Measurements from ENCODE around the gene TCF3. TPM values are rescaled to one million over a fixed set of nuclear protein-coding genes. Genes with fewer than 3 reads are reported as not detected.

TCF3 gene
- total RNA-seq: 10 to 100 TPM; 11.0 to 30.1 (median 15.9) TPM
- long read RNA-seq, partial matches to known transcripts: 0 of 1 reads
- long read RNA-seq, other reads (novel, unspliced or antisense): 1 of 1 reads

GRCh38 chr19:1652471-1653299, at the start of gene TCF3:
TSS of gene TCF3 (minus strand) at chr19:1652615. CDS start at chr19:1650248, 2,367 bp downstream.
- Histone ChIP-seq H3K27ac (peak within 1 kb of the TSS; percentile 100), H3K9me3 (no peaks in the 10 kb centered on the region), H3K4me3 (peak within 1 kb of the TSS; percentile 63 to 84 (median 81)), H3K36me3 (no peaks in the 10 kb centered on the region), H3K27me3 (no peaks in the 10 kb centered on the region), H3K4me1 (peaks cover 0 to 4% (median 0%) of the 10 kb centered on the region in 4 donors)
- DNase-seq (peak; percentile 97 to 98 (median 98)), ATAC-seq (peak; percentile 97 to 98 (median 98))
- TF ChIP-seq POLR2A (IDR thresholded peaks at IDR 0.05): peak; percentile 77
- TF ChIP-seq CTCF (IDR thresholded peaks at IDR 0.05): no peak
- intact Hi-C loops (cut with DNase I): no loop called here
- 0% methylated on average over 1 of the region's 107 CpGs for WGBS (ENCODE audit: insufficient coverage, low coverage, low lambda C conversion rate, missing lambda C conversion rate)

GRCh38 chr19:1700733-1701663, 48.6 kb upstream of the TCF3 start:
- Histone ChIP-seq H3K4me1 (no peaks in the 10 kb centered on the region), H3K27me3 (no peaks in the 10 kb centered on the region), H3K27ac (no peak overlapping the region), H3K4me3 (no peak overlapping the region), H3K9me3 (no peaks in the 10 kb centered on the region), H3K36me3 (no peaks in the 10 kb centered on the region)
- WGBS (ENCODE audit: insufficient coverage, low coverage, low lambda C conversion rate, missing lambda C conversion rate): 19% methylated on average over 21 of the region's 26 CpGs
- TF ChIP-seq POLR2A (IDR thresholded peaks at IDR 0.05) (no peak), CTCF (IDR thresholded peaks at IDR 0.05) (no peak)
- ATAC-seq (no peak), DNase-seq (no peak)
- intact Hi-C loops (cut with DNase I): no loop called here

- TF ChIP-seq POLR2A (IDR thresholded peaks at IDR 0.05): no peak
- TF ChIP-seq CTCF (IDR thresholded peaks at IDR 0.05): no peak
- Histone ChIP-seq H3K4me1 (no peaks in the 10 kb centered on the region), H3K36me3 (no peaks in the 10 kb centered on the region), H3K27ac (no peak overlapping the region), H3K27me3 (no peaks in the 10 kb centered on the region), H3K4me3 (no peak overlapping the region), H3K9me3 (no peaks in the 10 kb centered on the region)
- intact Hi-C loops (cut with DNase I): no loop called here
- WGBS (ENCODE audit: insufficient coverage, low coverage, low lambda C conversion rate, missing lambda C conversion rate): 11% methylated on average over 8 of the region's 31 CpGs
- DNase-seq (no peak), ATAC-seq (peak in 2 of 4 donors; percentile 11 to 31)
These were observed 47.8 kb upstream of the TCF3 start for GRCh38 chr19:1699998-1700732.

- Histone ChIP-seq H3K4me1 (no peaks in the 10 kb centered on the region), H3K27ac (no peak overlapping the region), H3K4me3 (no peak overlapping the region), H3K36me3 (no peaks in the 10 kb centered on the region), H3K9me3 (no peaks in the 10 kb centered on the region), H3K27me3 (no peaks in the 10 kb centered on the region)
- intact Hi-C loops (cut with DNase I): no loop called here
- no peak for DNase-seq
- 100% methylated on average over 2 of the region's 19 CpGs for WGBS (ENCODE audit: insufficient coverage, low coverage, low lambda C conversion rate, missing lambda C conversion rate)
- TF ChIP-seq CTCF (IDR thresholded peaks at IDR 0.05) (no peak), POLR2A (IDR thresholded peaks at IDR 0.05) (no peak)
- ATAC-seq: peak in 1 of 4 donors; percentile 31
These were observed 47.0 kb upstream of the TCF3 start for GRCh38 chr19:1699386-1699785.
